Measurements from ENCODE around the gene HDHD5. TPM values are rescaled to one million over a fixed set of nuclear protein-coding genes. Genes with fewer than 3 reads are reported as not detected.

HDHD5 gene
- 33.5 and 38.4 TPM in 2 replicates for total RNA-seq (2014; rRNA removed; shearing (Covaris generic))
- 71.8 and 94.2 TPM in 2 replicates for polyA plus RNA-seq (2014; cell fraction: nucleus; rRNA removed)

DNA sequence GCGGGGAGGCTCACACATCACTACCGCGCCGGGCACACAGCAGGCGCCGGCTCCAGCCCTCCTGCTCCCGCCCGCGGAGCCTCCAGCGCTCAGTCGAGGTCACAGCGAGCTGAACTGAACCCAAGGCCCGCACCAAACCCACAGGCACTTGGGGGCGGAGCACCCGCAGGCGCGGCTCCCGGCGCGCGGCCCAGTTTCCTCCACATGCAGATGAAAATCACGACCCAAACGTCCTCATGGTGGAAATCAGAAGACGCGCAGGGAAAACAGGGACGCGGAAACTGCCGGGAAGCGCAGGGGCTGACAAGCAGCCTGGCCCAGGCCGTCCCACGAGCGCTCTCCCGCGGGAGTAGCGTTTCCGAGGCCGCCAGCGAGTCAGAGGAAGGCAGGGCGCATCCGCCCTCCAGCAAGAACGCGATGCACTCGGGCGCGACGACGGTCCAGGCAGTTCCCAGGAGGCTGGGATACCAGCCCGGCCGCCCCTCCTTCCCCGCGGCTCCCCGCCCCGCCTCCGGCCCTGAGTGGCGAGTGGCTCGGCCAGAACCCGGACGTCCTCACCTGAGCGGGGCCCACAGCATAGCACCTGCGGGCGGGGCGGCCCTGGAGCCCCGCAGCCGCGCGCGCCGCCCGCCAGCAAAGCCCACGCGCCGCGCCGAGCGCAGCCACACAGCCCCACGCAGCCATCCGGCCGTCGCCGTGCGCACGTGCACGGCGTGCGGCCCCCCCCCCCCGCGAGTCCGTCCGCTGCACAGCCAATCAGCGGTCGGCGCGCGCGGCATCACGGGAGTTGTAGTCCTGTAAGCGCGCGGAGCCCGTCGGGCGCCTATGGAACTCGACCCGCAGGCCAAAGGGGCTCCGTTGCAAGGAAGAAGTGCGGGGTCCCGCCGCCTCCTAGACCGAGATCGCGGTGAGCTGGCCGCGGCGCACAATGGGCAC is at the start of gene HDHD5:
TSS of gene HDHD5 (minus strand) at position 710 of the 936 bp plus-strand sequence. CDS start at position 684, 26 bp downstream.
- DNase-seq (ENCODE audit: extremely low read depth, low read depth) = peak; percentile 67

DNA sequence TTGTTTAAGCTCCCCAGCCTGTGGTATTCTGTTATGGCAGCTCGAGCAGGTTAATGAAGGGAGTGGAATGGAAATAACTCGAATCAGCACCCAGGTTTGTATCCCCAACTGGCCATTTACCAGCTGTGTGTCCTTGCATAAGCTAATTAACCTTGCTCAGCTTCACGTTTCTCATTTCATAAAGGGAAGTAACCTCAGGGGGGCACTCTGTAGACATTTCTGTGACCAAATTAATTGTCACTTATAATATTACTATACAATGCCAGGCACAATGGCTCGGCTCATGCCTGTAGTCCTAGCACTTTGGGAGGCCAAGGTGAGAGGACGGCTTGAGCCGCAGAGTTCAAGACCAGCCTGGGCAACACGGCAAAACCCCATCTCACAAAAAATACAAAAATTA is 46.4 kb upstream of the HDHD5 start:
- DNase-seq (ENCODE audit: extremely low read depth, low read depth) = no peak

- no peak for DNase-seq (ENCODE audit: extremely low read depth, low read depth)
These were observed 42.3 kb upstream of the HDHD5 start for GRCh38 chr22:17201285-17201945.

GRCh38 chr22:17199003-17199731 is 40.1 kb upstream of the HDHD5 start:
- DNase-seq (ENCODE audit: extremely low read depth, low read depth) = no peak

DNA sequence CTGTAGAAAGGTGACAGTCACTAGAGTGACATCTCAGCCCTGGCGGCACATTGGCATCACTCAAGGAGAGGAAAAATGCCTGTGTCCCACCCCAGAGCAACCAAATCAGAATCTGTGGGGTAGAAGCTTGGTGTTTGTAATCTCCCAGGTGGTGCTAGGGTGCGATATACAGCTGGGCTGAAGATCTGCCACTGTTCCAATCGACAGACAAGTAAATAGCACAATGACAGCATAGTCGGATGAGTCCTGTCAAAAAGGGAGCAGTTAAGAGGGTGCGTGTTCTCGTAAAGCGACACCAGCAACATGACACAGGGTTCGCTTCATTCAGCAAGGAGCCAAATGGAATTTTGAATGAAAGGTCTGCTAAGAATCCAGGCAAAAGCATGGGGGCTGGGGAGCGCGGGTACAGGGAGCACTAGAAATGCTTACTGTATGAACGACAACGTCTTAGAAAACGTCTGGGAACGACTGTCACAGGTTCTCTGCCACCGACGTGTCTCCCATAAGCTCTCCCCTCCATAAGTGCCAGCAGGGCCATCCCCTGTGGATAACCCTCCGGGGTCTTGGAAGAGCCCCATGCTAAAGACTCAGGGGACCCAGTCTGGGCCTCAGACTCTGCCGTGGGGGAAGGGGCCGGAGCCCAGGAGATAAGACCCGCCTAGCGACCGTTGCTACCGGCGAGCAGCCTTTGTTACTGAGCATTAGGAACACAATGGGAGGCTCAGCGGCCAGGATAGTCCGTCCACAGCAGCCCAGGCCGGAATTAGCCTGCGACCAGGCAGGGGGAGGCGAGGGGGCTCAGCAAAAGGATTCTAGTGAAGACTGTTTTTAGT is 39.3 kb upstream of the HDHD5 start:
- no peak for DNase-seq (ENCODE audit: extremely low read depth, low read depth)

- no peak for DNase-seq (ENCODE audit: extremely low read depth, low read depth)
These were observed 35.1 kb upstream of the HDHD5 start for GRCh38 chr22:17194213-17194612.

- DNase-seq (ENCODE audit: extremely low read depth, low read depth) = no peak
These were observed 33.1 kb upstream of the HDHD5 start for GRCh38 chr22:17192186-17192585.

- DNase-seq (ENCODE audit: extremely low read depth, low read depth) = no peak
These were observed 32.2 kb upstream of the HDHD5 start for GRCh38 chr22:17191163-17191784.

- no peak for DNase-seq (ENCODE audit: extremely low read depth, low read depth)
These were observed 31.6 kb upstream of the HDHD5 start for GRCh38 chr22:17190702-17191101.

DNA sequence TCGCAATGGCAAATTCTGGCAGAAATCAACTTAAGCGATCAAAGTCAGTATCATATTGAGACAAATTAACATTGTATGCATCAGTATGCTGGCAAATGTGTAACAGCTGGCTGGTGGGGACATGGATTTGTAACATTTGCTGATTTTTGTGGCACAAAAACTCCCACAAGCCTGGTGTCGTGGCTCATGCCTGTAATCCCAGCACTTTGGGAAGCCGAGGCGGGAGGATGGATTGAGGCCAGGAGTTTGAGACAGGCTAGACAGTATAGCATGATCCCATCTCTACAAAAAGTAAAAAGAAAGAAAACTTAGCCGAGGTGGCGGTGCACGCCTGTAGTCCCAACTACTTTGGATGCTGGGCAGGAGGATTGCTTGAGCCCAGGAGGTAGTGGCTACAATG is 17.6 kb upstream of the HDHD5 start:
- no peak for DNase-seq (ENCODE audit: extremely low read depth, low read depth)

DNA sequence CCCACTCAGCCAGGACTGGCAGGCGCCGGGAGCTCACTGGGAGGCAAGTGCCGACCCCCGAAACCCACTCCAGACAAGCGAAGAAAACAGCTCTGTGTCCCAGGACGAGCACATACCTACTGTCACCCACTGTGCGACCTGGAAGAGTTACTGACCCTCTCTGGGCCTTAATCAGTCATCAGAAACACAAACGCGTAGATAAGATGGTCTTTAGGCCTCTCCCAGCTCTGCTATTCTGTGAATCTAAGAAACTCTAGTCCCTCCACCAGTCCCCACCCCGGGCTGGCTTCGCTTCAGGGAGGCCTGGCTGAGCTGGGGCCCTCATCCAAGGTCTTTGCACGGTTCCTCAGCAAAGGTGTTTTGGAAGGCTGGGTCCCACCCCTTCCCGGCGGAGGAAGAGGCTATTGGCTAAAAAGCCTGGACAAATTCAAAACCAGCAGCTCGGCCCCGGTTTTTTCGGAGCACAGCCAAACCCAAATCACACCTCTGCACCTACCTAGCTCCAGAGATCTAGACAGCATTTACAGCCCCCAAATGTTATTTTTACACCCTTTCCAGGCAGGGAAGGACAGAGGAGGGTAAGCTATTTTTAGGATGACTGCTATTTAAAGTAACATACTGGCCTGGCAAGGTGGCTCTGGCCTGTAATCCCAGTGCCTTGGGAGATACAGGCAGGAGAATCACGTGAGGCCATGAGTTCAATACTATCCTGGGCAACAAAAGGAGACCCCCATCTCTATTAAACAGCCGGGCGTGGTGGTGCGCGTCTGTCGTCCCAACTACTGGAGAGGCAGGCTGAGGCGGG is 13.2 kb upstream of the HDHD5 start:
- DNase-seq (ENCODE audit: extremely low read depth, low read depth) = no peak

- peak; percentile 83 for DNase-seq (ENCODE audit: extremely low read depth, low read depth)
These were observed 12.3 kb upstream of the HDHD5 start for GRCh38 chr22:17171153-17172028.

GRCh38 chr22:17167486-17167885 is 8.4 kb upstream of the HDHD5 start:
- DNase-seq (ENCODE audit: extremely low read depth, low read depth) = no peak

- no peak for DNase-seq (ENCODE audit: extremely low read depth, low read depth)
These were observed 5.4 kb upstream of the HDHD5 start for GRCh38 chr22:17164392-17165024.

- DNase-seq (ENCODE audit: extremely low read depth, low read depth) = no peak
These were observed 3.7 kb upstream of the HDHD5 start for GRCh38 chr22:17162731-17163130.

DNA sequence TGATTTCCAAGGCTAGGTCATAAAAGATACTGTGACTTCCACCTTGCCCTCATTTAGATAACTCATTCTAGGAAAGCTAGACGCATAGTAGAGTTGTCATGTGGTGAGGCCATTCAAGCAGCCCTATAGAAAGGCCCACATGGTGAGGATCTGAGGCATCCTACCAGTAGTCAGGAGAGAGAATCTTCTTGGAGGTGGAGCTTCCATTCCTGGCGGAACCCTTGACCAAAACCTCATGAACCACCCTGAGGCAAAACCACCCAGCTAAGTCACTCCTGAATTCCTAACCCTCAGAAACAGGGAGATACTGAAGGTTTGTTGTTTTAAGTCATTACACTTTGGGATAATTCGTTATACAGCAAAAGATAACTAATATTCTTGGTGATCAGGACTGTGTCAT is 2.9 kb upstream of the HDHD5 start:
- no peak for DNase-seq (ENCODE audit: extremely low read depth, low read depth)

GRCh38 chr22:17159504-17159951 is 451 bp upstream of the HDHD5 start:
- DNase-seq (ENCODE audit: extremely low read depth, low read depth) = peak; percentile 13
